ENCODE measurements around the gene KRTAP5-7.

The KRTAP5-7 gene

GRCh38 chr11:71505001-71505400 lies 22.1 kb upstream of the KRTAP5-7 start:
- H2BK12ac ChIP-seq (ENCODE audit: low read length in 2 of 2): no peak overlapping the region
- no peak overlapping the region for H3K23ac ChIP-seq (ENCODE audit: low read length in 2 of 2)
- no peak overlapping the region for H4K91ac ChIP-seq (ENCODE audit: low read length)
- no peak overlapping the region for H2BK15ac ChIP-seq (ENCODE audit: low read depth, poor library complexity, severe bottlenecking)
- H3K4me2 ChIP-seq (ENCODE audit: low read length, poor library complexity, severe bottlenecking): no peak overlapping the region
- H4K8ac ChIP-seq (ENCODE audit: low read length): no peak overlapping the region
- no peak overlapping the region for H2BK5ac ChIP-seq (ENCODE audit: low read depth, low read length, poor library complexity, severe bottlenecking)
- no peaks in the 10 kb centered on the region for H3K27me3 ChIP-seq (ENCODE audit: control insufficient read depth in 1 of 2, insufficient read depth in 1 of 2, low read length in 2 of 2)
- H2AFZ ChIP-seq (ENCODE audit: low read depth, low read length): no peak overlapping the region
- peaks cover 4% of the 10 kb centered on the region for H3K4me1 ChIP-seq (ENCODE audit: control insufficient read depth, insufficient read depth, low read depth, low read length)
- DNase-seq: no peak
- H2BK120ac ChIP-seq (ENCODE audit: low read depth, low read length): no peak overlapping the region
- no peak overlapping the region for H3K14ac ChIP-seq (ENCODE audit: low read length in 2 of 2)
- H3K4me3 ChIP-seq (ENCODE audit: insufficient read depth in 1 of 2, low read depth in 1 of 2, low read length in 2 of 2): no peak overlapping the region
- no peak overlapping the region for H3K9ac ChIP-seq (ENCODE audit: low read length)
- H3K18ac ChIP-seq (ENCODE audit: low read depth in 1 of 2, low read length in 2 of 2): no peak overlapping the region
- peaks cover 7% of the 10 kb centered on the region for H3K9me3 ChIP-seq (ENCODE audit: control insufficient read depth, low read length)
- peaks cover 50 to 59% of the 10 kb centered on the region in 2 experiments for H3K36me3 ChIP-seq (ENCODE audit: control insufficient read depth in 1 of 2, insufficient read depth in 2 of 2, low read depth in 1 of 2, low read length in 2 of 2)
- H3K27ac ChIP-seq (ENCODE audit: low read length, poor library complexity, severe bottlenecking): no peak overlapping the region
- WGBS: 94% methylated on average over 2 of the region's 2 CpGs
- H2AK5ac ChIP-seq (ENCODE audit: low read length, severe bottlenecking): no peak overlapping the region
- no peak overlapping the region for H3K4ac ChIP-seq (ENCODE audit: low read depth in 1 of 2, low read length in 2 of 2)
- H3K79me1 ChIP-seq (replicated peaks; ENCODE audit: low read length, poor library complexity, severe bottlenecking): peaks cover 11% of the 10 kb centered on the region

- Histone ChIP-seq H3K18ac (ENCODE audit: low read depth in 1 of 2, low read length in 2 of 2) (no peak overlapping the region), H3K4me2 (ENCODE audit: low read length, poor library complexity, severe bottlenecking) (no peak overlapping the region), H3K9me3 (ENCODE audit: control insufficient read depth, low read length) (peaks cover 15% of the 10 kb centered on the region), H3K79me1 (replicated peaks; ENCODE audit: low read length, poor library complexity, severe bottlenecking) (peaks cover 11% of the 10 kb centered on the region), H3K14ac (ENCODE audit: low read length in 2 of 2) (no peak overlapping the region), H3K4me1 (ENCODE audit: control insufficient read depth, insufficient read depth, low read depth, low read length) (peaks cover 3% of the 10 kb centered on the region), H3K27me3 (ENCODE audit: control insufficient read depth in 1 of 2, insufficient read depth in 1 of 2, low read length in 2 of 2) (no peaks in the 10 kb centered on the region), H2AFZ (ENCODE audit: low read depth, low read length) (no peak overlapping the region), H3K27ac (ENCODE audit: low read length, poor library complexity, severe bottlenecking) (no peak overlapping the region), H3K23ac (ENCODE audit: low read length in 2 of 2) (no peak overlapping the region), H2BK15ac (ENCODE audit: low read depth, poor library complexity, severe bottlenecking) (no peak overlapping the region), H4K91ac (ENCODE audit: low read length) (no peak overlapping the region), H4K8ac (ENCODE audit: low read length) (no peak overlapping the region), H3K4ac (ENCODE audit: low read depth in 1 of 2, low read length in 2 of 2) (no peak overlapping the region), H3K4me3 (ENCODE audit: insufficient read depth in 1 of 2, low read depth in 1 of 2, low read length in 2 of 2) (no peak overlapping the region), H3K36me3 (ENCODE audit: control insufficient read depth in 1 of 2, insufficient read depth in 2 of 2, low read depth in 1 of 2, low read length in 2 of 2) (peaks cover 43 to 52% of the 10 kb centered on the region in 2 experiments), H2BK12ac (ENCODE audit: low read length in 2 of 2) (no peak overlapping the region), H2BK5ac (ENCODE audit: low read depth, low read length, poor library complexity, severe bottlenecking) (no peak overlapping the region), H2AK5ac (ENCODE audit: low read length, severe bottlenecking) (no peak overlapping the region), H3K9ac (ENCODE audit: low read length) (no peak overlapping the region), H2BK120ac (ENCODE audit: low read depth, low read length) (no peak overlapping the region)
- WGBS: 74% methylated on average over 9 of the region's 9 CpGs
- DNase-seq: no peak
Observed at GRCh38 chr11:71505781-71506180, 21.3 kb upstream of the KRTAP5-7 start.

GRCh38 chr11:71507102-71507501 lies 20.0 kb upstream of the KRTAP5-7 start:
- H2AFZ ChIP-seq (ENCODE audit: low read depth, low read length): no peak overlapping the region
- H3K23ac ChIP-seq (ENCODE audit: low read length in 2 of 2): no peak overlapping the region
- no peak overlapping the region for H3K4me2 ChIP-seq (ENCODE audit: low read length, poor library complexity, severe bottlenecking)
- H4K91ac ChIP-seq (ENCODE audit: low read length): no peak overlapping the region
- H3K27me3 ChIP-seq (ENCODE audit: control insufficient read depth in 1 of 2, insufficient read depth in 1 of 2, low read length in 2 of 2): no peaks in the 10 kb centered on the region
- no peak overlapping the region for H2AK5ac ChIP-seq (ENCODE audit: low read length, severe bottlenecking)
- WGBS: 93% methylated on average over 5 of the region's 5 CpGs
- H2BK5ac ChIP-seq (ENCODE audit: low read depth, low read length, poor library complexity, severe bottlenecking): no peak overlapping the region
- H4K8ac ChIP-seq (ENCODE audit: low read length): no peak overlapping the region
- no peak overlapping the region for H3K9ac ChIP-seq (ENCODE audit: low read length)
- no peak overlapping the region for H3K4me3 ChIP-seq (ENCODE audit: insufficient read depth in 1 of 2, low read depth in 1 of 2, low read length in 2 of 2)
- no peak overlapping the region for H2BK15ac ChIP-seq (ENCODE audit: low read depth, poor library complexity, severe bottlenecking)
- no peak overlapping the region for H3K27ac ChIP-seq (ENCODE audit: low read length, poor library complexity, severe bottlenecking)
- H3K18ac ChIP-seq (ENCODE audit: low read depth in 1 of 2, low read length in 2 of 2): no peak overlapping the region
- peaks cover 15% of the 10 kb centered on the region for H3K9me3 ChIP-seq (ENCODE audit: control insufficient read depth, low read length)
- DNase-seq: no peak
- peaks cover 2% of the 10 kb centered on the region for H3K79me1 ChIP-seq (replicated peaks; ENCODE audit: low read length, poor library complexity, severe bottlenecking)
- H3K4ac ChIP-seq (ENCODE audit: low read depth in 1 of 2, low read length in 2 of 2): no peak overlapping the region
- peaks cover 29 to 42% of the 10 kb centered on the region in 2 experiments for H3K36me3 ChIP-seq (ENCODE audit: control insufficient read depth in 1 of 2, insufficient read depth in 2 of 2, low read depth in 1 of 2, low read length in 2 of 2)
- peaks cover 3% of the 10 kb centered on the region for H3K4me1 ChIP-seq (ENCODE audit: control insufficient read depth, insufficient read depth, low read depth, low read length)
- H2BK12ac ChIP-seq (ENCODE audit: low read length in 2 of 2): no peak overlapping the region
- no peak overlapping the region for H2BK120ac ChIP-seq (ENCODE audit: low read depth, low read length)
- H3K14ac ChIP-seq (ENCODE audit: low read length in 2 of 2): no peak overlapping the region

- DNase-seq: no peak
- H2BK12ac ChIP-seq (ENCODE audit: low read length in 2 of 2): no peak overlapping the region
- H3K14ac ChIP-seq (ENCODE audit: low read length in 2 of 2): no peak overlapping the region
- H2BK5ac ChIP-seq (ENCODE audit: low read depth, low read length, poor library complexity, severe bottlenecking): no peak overlapping the region
- H3K23ac ChIP-seq (ENCODE audit: low read length in 2 of 2): no peak overlapping the region
- H2BK120ac ChIP-seq (ENCODE audit: low read depth, low read length): no peak overlapping the region
- H4K8ac ChIP-seq (ENCODE audit: low read length): no peak overlapping the region
- no peak overlapping the region for H3K27ac ChIP-seq (ENCODE audit: low read length, poor library complexity, severe bottlenecking)
- no peaks in the 10 kb centered on the region for H3K4me1 ChIP-seq (ENCODE audit: control insufficient read depth, insufficient read depth, low read depth, low read length)
- H3K27me3 ChIP-seq (ENCODE audit: control insufficient read depth in 1 of 2, insufficient read depth in 1 of 2, low read length in 2 of 2): no peaks in the 10 kb centered on the region
- H4K91ac ChIP-seq (ENCODE audit: low read length): no peak overlapping the region
- H3K4me2 ChIP-seq (ENCODE audit: low read length, poor library complexity, severe bottlenecking): no peak overlapping the region
- peaks cover 3% of the 10 kb centered on the region for H3K9me3 ChIP-seq (ENCODE audit: control insufficient read depth, low read length)
- H3K36me3 ChIP-seq (ENCODE audit: control insufficient read depth in 1 of 2, insufficient read depth in 2 of 2, low read depth in 1 of 2, low read length in 2 of 2): peaks cover 0 to 7% of the 10 kb centered on the region in 2 experiments
- H2BK15ac ChIP-seq (ENCODE audit: low read depth, poor library complexity, severe bottlenecking): no peak overlapping the region
- no peak overlapping the region for H2AFZ ChIP-seq (ENCODE audit: low read depth, low read length)
- H2AK5ac ChIP-seq (ENCODE audit: low read length, severe bottlenecking): no peak overlapping the region
- no peak overlapping the region for H3K4me3 ChIP-seq (ENCODE audit: insufficient read depth in 1 of 2, low read depth in 1 of 2, low read length in 2 of 2)
- WGBS: 95% methylated on average over 55 of the region's 55 CpGs
- H3K18ac ChIP-seq (ENCODE audit: low read depth in 1 of 2, low read length in 2 of 2): no peak overlapping the region
- H3K79me1 ChIP-seq (replicated peaks; ENCODE audit: low read length, poor library complexity, severe bottlenecking): no peaks in the 10 kb centered on the region
- H3K9ac ChIP-seq (ENCODE audit: low read length): no peak overlapping the region
- H3K4ac ChIP-seq (ENCODE audit: low read depth in 1 of 2, low read length in 2 of 2): no peak overlapping the region
Observed at GRCh38 chr11:71518506-71519471, 8.3 kb upstream of the KRTAP5-7 start.
